GM18870 (cell line): ENCODE results near the gene KCNK3.
"Not testable (repeated sequence)": the region's sequence is repeated elsewhere in the genome, so short reads cannot be mapped to it uniquely, and the experiment has no call there.

Experiments used
- ATAC-seq: cut with Tn5 transposase; IDR thresholded peaks from one replicate; pipeline ENCODE4 v1.9.1; 2021; ENCODE audit warnings: moderate library complexity; ENCODE audit not compliant: unreplicated experiment

The KCNK3 gene

DNA sequence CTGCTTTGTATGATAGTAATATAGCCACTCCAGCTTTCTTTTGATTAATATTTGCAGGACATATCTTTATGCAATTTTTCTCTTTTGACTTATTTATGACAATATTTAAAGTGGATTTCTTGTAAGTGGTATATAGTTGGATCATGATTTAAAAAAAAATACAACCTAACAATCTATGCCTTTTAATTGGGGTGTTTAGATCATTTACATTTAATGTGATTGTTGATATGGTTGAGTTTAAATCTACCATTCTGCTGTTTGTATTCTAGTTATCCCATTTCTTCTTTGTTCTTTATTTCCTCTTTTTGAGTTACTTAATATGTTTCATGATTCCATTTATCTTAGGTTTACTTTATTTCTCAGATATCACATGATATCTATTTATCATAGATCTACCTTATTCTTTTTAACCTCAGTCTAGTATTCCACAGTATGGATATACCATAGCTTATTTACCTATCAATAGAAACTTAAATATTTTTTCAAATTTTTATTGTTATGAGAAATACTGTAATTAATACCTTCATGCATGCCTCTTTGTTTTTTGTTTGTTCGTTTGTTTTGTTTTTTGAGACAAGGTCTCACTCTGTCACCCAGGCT, 32.1 kb upstream of the KCNK3 start:
- no peak for ATAC-seq

DNA sequence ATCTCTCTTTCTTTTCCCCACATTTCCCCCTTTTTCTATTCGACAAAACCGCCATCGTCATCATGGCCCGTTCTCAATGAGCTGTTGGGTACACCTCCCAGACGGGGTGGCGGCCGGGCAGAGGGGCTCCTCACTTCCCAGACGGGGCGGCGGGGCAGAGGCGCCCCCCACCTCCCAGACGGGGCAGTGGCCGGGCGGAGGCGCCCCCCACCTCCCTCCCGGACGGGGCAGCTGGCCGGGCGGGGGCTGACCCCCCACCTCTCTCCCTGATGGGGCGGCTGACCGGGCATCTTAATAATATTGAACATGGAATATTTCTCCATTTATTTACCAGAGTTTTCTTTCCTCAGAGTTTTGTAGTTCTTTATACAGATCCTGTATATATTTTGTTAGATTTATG, 27.2 kb upstream of the KCNK3 start:
- ATAC-seq = not testable (repeated sequence)

DNA sequence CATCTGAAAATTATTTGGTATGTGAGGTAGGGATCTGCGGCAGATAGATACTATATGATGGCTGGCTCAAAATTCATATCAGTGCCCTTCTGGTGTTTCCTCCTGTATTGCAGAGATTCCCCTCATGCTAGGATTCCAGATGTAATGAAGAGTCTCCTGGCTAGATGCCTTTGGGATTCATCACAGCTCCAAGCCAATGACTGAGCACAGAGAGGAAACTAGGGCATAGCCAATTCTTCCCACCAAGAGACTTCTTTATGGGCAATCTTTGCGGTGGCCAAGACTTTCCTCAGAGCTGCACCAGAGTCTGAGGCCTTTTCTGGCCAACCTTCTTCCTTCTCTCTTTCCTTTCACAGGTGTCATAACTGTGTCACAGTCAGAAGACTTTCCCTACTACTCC, 25.9 kb upstream of the KCNK3 start:
- no peak for ATAC-seq

DNA sequence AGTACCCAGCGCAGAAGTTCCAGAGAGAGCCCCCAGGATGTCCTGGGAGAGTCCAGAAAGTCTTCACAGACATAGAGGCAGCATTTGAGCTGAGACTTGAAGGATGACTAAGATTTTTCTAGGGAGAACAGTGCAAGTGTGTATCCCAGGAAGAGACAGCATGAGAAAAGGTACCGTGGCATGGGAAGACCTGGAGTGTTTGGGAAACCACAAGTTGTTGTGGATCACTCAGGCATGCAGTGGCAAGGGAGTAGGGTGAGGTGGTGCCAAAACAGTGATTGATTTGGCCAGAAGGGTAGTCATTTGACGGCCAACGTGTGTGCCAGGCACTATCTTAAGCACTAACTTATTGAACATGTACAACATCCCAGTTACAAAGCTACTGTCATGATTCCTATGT, 24.5 kb upstream of the KCNK3 start:
- no peak for ATAC-seq

DNA sequence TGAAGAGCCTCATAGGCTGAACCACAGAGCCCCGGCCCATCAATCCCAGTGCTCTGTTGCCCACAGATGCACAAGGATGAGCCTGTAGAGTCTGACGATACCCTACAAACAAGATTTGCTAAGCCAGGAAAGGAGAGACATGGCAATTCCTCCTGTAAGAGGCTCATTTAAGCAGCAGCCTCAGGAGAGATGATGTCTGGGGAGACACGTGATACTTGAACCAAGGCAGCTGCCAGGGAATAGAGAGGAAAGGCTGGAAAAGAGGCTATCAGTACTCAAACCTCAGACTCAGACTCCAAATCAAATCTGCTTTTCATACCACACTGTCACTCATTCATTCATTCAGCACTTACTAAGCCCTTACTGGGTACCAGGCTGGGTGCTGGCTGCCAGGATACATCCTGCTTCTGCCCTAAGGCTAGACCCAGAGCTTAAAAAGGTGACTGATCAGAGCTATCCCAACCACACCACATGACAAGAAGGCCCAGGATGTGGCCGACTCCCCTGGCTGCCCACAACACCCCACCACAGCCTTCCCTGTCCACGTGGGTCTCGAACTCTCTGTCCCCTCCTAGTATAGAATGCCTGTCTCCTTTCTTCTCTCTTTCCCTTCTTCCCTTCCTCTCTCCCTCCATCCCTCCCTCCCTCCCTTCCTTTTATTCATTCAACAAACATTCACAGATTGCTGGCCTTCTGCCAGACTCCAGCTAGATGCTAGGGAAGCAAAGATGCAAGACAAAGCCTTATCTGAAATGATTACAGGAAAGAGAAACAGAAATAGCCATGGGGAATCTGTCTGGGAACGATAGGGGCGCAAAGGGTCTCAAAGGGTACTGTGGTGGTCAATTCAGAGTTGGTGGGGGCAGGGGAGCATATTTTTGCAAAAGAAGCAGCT, 23.4 kb upstream of the KCNK3 start:
- no peak for ATAC-seq

DNA sequence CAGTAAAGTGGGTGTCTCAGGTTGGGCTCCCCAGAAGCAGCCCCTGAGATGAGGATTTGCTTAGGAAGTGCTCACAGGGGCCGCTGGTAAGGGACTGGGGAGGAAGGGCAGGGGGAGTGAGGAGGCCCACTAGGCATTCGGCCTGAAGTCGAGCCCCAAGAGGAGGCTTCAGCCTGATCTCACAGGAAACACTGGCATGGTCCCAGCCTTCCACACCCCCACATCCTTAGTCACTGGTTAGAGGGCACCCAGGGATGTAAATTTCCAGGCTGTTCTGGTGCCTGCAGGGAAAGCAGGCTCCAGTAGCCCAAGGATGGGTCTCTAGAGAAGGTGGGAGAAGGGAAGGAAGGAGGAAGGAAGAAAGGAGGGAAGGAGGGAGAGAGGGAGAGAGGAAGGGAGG, 22.4 kb upstream of the KCNK3 start:
- ATAC-seq = no peak

DNA sequence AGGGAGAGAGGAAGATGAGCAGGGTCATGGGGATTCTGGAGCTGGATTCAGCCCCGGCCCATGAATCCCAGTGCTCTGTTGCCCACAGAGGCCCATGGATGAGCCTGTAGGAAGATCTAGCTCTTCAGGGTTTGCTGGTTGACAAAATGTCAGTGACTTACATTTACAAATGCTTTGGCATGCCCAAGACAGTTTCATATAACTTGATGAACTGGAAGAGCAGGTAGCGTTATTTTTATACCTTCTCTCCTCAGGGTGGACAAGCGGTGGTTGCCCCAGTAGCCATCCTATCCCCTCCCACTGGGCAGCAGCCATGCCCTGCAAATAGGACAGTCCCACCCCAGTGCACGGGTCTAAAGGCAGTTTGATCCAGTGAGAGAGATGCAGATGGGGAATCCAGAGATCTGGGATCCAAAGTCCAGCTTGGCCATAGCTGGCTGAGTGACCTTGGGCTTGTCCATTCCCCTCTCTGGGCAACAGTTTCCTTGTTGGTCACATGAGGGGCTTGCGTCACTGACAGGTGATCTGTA, 21.5 kb upstream of the KCNK3 start:
- no peak for ATAC-seq

DNA sequence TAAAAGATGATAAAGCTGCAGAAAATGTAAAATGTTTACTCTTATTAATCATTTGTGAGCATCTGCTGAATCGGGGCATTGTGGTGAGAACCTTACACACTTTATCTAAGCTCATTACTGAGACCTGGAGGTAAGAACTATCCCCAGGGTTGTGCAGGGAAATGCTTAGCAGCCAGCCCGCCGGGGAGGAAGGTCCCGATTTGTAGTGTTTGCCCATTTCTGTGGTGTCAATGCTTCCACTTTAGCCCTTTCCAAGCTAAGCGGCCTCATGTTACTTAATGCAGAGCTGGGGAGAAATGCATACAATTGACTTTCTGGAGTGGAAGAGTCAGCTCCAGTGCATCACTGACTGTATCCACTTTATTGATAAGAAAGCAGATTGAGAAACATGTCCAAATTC, 20.8 kb upstream of the KCNK3 start:
- ATAC-seq = no peak

DNA sequence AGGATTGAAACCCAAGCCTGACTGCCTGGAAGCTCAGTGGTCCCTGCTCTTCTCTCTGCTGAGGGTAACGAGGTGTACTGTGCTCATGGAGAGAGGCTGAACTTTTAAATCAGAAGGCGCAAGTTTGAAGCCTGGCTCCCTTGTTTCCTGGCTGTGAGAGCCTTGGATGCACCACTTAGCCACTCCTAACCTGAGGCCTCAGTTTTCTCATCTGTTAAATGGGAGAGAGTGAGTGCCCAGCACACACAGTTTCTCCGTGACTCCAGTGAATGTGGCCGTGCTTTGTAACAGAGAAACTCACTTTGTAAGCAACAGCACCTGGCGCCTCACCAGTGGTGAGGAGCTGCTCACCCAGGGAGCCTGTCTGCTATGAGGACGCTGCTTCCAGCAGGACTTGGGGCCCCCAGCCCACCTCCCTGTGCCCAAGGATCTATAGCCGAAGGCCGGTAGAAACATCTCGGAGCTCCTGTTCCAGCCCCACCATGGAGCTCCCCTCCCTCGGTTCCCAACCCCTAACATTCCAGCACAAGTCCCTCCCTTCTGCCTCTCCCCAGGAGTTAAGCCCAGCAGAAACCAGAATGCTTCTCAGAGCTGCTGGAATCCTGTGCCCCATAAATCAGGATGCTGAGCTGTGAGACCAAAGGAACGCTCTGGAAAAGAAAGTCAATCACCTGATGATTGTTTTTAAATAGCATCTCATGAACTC, 20.3 kb upstream of the KCNK3 start:
- ATAC-seq = no peak

DNA sequence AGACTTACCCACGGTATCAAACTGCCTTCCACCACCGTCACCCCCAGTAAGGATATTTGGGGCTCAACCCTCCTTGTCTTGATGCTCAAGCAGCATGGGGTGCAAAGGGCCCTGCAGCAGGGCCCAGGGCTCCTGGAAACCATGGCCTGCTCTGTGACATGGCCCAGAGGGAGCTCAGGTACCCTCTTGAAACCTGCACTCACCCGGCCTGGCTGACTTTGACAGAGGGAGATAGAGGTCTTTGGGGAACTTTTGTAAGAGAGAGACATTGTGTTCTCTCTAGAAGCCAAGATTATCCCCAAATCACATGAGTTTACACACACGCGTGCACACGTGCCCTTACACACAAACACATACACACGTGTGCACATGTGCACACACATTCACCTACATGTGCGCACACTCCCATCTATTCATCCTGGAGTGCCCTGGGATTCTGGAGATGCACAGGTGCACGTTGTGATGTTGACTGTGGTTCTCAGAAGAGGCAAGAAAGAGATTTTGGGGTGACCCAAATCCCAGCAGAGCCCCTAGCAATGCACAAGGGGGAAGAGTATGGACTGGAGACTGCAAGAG, 19.6 kb upstream of the KCNK3 start:
- no peak for ATAC-seq

DNA sequence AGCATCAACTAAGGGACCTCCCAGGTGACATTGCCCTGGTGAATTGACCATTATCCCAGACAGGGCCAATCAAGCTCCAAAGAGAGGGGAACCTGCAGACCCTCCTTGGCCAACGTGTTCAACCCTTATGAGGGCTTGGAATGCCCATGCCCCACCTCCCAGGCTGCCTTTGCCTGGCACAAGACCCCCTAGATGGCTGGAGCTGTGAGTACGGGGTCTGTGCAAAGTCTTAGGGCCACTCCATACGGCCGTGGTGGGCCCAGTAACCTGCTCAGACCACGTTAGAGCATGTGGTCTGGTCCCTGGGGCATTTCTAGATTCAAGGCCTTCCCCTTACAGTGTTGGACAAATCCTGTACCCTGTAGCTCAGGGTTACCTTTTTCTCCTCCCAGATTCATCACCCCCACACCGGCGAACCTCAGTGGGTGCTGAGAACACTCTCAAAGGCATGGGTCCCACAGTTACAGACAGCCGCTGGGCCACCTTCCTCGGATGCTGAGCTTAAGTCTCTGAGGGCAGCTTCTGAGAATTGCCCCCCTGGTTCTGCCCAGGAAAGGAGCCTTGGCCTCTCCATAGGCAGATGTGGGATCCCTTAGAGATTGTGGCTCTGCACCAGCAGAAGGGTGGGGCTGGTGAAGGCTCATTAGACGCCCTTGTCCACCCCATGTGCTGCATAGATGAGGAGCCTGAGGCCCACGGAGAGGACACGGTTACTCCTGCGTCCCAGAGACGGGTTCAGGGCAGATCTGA, 18.3 kb upstream of the KCNK3 start:
- no peak for ATAC-seq

DNA sequence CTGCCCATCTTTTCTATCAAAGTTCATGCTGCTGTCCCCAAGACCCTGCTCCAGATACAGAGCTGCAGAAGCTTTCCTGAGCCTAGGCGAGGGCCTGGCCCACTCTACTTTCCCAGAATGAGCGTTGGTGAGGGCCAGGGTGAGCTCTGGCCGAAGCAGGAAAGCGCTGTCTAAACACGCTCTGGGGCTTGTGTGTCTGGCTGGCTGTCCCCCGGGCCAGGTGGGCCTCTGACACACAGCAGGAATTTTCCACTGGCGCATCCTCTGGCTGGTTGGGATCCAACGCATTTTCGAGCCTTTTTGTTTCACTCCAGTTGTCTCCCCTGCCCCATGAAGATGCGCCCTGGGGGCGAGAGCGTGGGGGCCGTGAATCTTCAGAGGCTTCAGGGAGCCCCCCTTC, 17.8 kb upstream of the KCNK3 start:
- ATAC-seq = no peak

DNA sequence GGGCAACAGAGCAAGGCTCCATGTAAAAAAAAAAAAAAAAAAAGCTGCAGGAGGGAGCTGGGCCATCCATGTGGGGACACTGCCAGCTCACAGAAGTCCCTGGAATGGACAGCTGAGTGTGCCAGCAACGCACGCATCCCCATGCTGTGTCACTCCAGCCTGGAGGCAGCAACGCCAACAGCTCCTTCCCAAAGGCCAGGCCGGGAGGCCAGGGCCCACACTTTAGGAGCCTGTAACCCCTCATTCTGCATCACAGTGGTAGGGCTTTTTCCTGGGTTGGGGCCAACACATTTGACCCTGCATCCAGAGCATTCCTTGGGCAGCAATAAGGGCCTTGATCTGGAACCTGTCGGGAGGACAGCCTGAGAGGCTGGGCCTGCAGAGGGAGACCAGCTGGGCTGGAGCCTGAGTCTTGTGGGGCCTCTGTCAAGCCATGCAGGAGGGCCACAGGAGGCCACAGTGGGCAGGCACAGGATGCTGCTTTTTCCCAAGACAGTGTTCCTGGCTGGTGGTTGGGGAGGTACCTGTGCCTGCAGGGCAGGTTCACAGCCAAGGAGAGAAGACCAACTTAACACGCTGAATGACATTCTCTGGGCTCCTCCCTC, 16.8 kb upstream of the KCNK3 start:
- ATAC-seq = no peak

DNA sequence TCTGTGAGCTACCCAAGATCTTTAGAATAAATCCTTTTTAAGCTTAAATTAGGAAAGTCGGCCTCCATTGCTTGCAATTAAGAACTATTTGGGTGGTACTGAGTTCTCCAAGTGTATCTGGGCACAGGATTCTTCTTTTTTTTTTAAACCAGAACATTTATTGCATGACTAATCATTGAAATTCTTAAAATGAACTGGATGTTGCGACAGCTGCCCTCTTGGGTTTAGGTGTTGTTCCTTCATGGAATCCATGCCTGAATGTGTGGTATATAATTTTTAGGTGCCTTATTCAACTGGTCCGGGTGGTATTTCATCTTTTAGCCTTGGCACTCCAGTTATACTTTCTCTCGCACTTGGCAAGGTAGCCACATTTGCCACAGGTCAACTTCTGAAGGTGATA, 14.5 kb upstream of the KCNK3 start:
- ATAC-seq = no peak

DNA sequence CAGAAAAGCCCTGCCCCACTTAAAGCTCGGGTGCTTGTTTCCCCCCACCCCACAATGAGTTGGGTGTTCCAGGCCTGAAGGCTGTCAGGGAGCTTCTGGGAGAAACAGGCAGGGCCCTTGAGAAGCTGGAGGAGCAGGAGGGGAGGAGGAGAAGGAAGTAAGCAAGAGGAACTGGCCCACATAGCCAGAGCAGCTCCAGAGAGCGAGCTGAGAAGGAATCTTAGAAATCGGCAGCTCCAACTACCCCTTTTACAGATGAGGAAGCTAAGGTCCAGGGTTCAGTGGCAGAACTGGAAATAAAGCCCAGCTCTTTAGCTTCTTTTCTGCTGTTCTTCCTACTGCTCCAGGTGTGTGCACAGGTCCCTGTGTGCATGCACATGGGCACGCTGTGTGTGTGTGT, 12.7 kb upstream of the KCNK3 start:
- ATAC-seq = no peak

DNA sequence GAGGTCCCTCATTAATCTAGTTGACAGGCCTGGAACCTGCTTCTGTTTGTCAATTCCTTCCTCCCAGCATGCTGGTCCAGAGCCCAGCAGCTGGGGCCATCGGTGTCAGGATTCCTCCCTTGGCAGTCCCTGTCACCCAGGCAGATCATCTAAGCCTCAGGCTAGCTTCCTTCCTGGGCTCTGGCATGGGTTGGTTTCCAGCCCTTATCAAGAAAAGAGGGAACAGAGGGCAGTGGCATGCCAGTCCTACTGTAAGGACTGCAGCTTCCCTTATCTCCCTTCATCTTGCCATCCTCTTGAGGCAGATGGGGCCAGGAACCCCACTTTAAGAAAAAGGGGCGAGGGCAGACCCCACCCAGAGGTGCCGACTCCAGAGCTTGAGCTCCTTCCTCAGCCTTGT, 10.9 kb upstream of the KCNK3 start:
- no peak for ATAC-seq

DNA sequence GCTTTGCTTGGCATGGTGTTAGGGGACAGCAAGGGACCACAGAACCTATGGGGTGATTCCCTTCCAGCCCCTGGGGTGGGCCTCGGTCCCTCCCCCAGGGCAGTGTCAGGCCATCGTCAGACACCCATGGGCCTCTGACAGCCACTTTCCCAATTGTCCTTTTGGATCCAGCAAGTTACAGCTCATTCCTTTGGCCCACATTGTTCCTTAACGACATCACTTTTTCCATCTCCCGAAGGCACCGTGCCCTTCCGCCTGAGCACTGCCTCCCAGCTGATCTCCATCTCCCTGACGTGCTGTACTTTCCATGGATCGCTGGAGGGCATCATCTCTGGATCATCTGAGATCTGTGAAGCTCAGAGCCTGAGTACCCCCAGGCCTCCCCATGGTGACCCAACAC, 10.4 kb upstream of the KCNK3 start:
- ATAC-seq = no peak

DNA sequence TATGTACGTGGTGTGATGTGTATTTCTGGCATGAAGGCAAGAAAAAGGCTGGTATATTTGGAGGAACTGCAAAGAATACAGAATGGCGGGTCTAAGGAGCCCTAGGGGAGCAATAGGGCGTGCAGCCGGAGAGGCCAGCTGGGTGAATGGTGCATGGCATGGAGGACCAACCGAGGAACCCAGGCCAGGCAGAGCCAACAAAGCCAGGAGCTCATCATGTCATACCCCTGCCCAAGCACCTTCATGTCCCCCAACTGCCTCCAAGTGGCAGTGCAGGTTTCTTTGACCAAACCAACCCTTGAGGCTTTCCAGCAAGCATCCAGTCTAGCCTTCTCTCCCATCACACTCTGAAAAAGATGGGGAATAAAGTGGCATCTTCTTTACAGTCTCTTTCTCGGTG, 8.9 kb upstream of the KCNK3 start:
- no peak for ATAC-seq

DNA sequence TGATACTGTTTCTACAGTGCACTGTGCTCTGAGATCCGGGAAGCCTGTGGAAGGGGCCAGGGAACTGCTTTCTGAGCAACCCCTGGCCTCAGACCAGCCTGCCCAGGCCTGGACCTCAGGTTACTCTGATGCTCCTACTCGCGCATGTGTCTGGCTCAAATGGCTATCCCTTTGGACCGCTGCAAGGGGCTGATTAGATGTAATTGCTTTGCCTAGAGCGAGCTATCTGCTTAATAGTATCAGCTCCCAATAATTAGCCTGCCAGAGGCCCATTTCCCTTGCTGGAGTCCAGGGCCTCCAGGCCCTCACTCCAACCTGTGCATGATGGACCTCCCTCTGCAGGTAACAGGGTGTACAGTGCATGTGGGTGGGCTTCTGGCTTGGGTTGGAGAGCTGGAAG, 7.2 kb upstream of the KCNK3 start:
- no peak for ATAC-seq
